PC-9 (cell line): ENCODE measurements around the gene AKAP6. TPM values are rescaled to one million over a fixed set of nuclear protein-coding genes. Genes with fewer than 3 reads are reported as not detected.

Experiments
- BruUV-seq: library from RNA; stranded (reverse); fragments of 400-500 nt; replicated peaks from 2 replicates; lab custom pipeline; 2021; lab: Mats Ljungman, UMichigan
- CTCF ChIA-PET: fragments of 300-600 bp; sonication (Branson Sonifier 250); formaldehyde crosslinking; loops from one replicate; lab custom pipeline; 2022; ENCODE audit warnings: antibody characterized with exemption; lab: Charles Lee
- POLR2A ChIA-PET: fragments of 300-600 bp; sonication (Branson Sonifier 250); formaldehyde crosslinking; loops from one replicate; lab custom pipeline; 2022; ENCODE audit warnings: antibody characterized with exemption; ENCODE audit not compliant: unreplicated experiment; lab: Charles Lee
- DNase-seq, 2 experiments: peaks; one replicate each; pipeline versions ENCODE4 v3.0.0 to v3.0.0-alpha.2; 2015 to 2022; ENCODE audit warnings: mixed read lengths in 1 of 2
- H2AFZ ChIP-seq: fragments of 200-600 bp; sonication (generic); 2 replicates; pipeline ENCODE4 v1.8.1; 2017; ENCODE audit warnings: antibody characterized with exemption
- H3F3A ChIP-seq: fragments of 200-600 bp; sonication (generic); 2 replicates; pipeline ENCODE4 v1.8.1; 2017; ENCODE audit warnings: antibody characterized with exemption, mild to moderate bottlenecking, low read depth; ENCODE audit not compliant: insufficient read depth
- H3K27ac ChIP-seq: fragments of 200-600 bp; sonication (generic); 2 replicates; pipeline ENCODE4 v1.6.1; 2016; ENCODE audit warnings: mixed run types
- H3K27me3 ChIP-seq: fragments of 200-600 bp; sonication (generic); 2 replicates; pipeline ENCODE4 v1.6.1; 2016; ENCODE audit warnings: low read depth, mixed run types; ENCODE audit not compliant: insufficient read depth
- H3K36me3 ChIP-seq: fragments of 200-600 bp; sonication (generic); 2 replicates; pipeline ENCODE4 v1.6.1; 2016; ENCODE audit warnings: low read depth, mixed run types
- H3K4me1 ChIP-seq: fragments of 200-600 bp; sonication (generic); replicated peaks from 2 replicates; pipeline ENCODE4 v1.6.1; 2016; ENCODE audit warnings: mixed run types; ENCODE audit not compliant: insufficient read depth
- H3K4me2 ChIP-seq: fragments of 200-600 bp; sonication (generic); 2 replicates; pipeline ENCODE4 v1.6.1; 2017; ENCODE audit warnings: mixed run types
- H3K4me3 ChIP-seq: fragments of 200-600 bp; sonication (generic); 2 replicates; pipeline ENCODE4 v1.6.1; 2016; ENCODE audit warnings: mixed run types
- H3K79me2 ChIP-seq: fragments of 200-600 bp; sonication (generic); 2 replicates; pipeline ENCODE4 v1.6.1; 2017; ENCODE audit warnings: low read depth, mixed run types
- H3K9me2 ChIP-seq: fragments of 200-600 bp; sonication (generic); 2 replicates; pipeline ENCODE4 v1.8.1; 2017; ENCODE audit warnings: mild to moderate bottlenecking; ENCODE audit not compliant: insufficient read depth
- H3K9me3 ChIP-seq: fragments of 200-600 bp; sonication (generic); 2 replicates; pipeline ENCODE4 v1.8.1; 2016; ENCODE audit warnings: low read depth; ENCODE audit not compliant: insufficient read depth
- H4K20me1 ChIP-seq: fragments of 200-600 bp; sonication (generic); 2 replicates; pipeline ENCODE4 v1.8.1; 2017; ENCODE audit not compliant: insufficient read depth
- CTCF ChIP-seq: fragments of 200-600 bp; sonication (generic); conservative IDR thresholded peaks from 2 replicates; pipeline ENCODE4 v1.6.1; 2017; ENCODE audit warnings: mixed run types, antibody characterized with exemption, mild to moderate bottlenecking, moderate library complexity
- EZH2 ChIP-seq: fragments of 200-600 bp; sonication (generic); IDR thresholded peaks from 2 replicates; pipeline ENCODE4 v1.8.0; 2017; ENCODE audit warnings: antibody characterized with exemption, low read depth
- intact Hi-C: fragments of 100-400 bp; cut with micrococcal nuclease; formaldehyde crosslinking; loops from one replicate; pipeline ENCODE4 v1.10.0; 2022; ENCODE audit not compliant: unreplicated experiment
- total RNA-seq: library from RNA; stranded (reverse); gene quantifications from 2 replicates; pipeline ENCODE4 v1.2.3, GENCODE V29; 2021

Gene AKAP6
- total RNA-seq, 1 experiment from 2014 or later, result 2.8 TPM

- no peak overlapping the region for H3K27ac ChIP-seq
- no peaks in the 10 kb centered on the region for H3K36me3 ChIP-seq
- H4K20me1 ChIP-seq, result no peaks in the 10 kb centered on the region
- no peaks in the 10 kb centered on the region for H3K79me2 ChIP-seq
- ChIA-PET POLR2A (no interaction called here), CTCF (no interaction called here)
- TF ChIP-seq CTCF (no peak), EZH2 (no peak)
- no peaks in the 10 kb centered on the region for H3K9me3 ChIP-seq
- no peaks in the 10 kb centered on the region for H3F3A ChIP-seq
- no peaks in the 10 kb centered on the region for H3K9me2 ChIP-seq
- no peak overlapping the region for H3K4me3 ChIP-seq
- no peaks in the 10 kb centered on the region for H3K4me1 ChIP-seq
- intact Hi-C loops, result no loop called here
- no peaks in the 10 kb centered on the region for H3K27me3 ChIP-seq
- no peak overlapping the region for H2AFZ ChIP-seq
- H3K4me2 ChIP-seq, result no peak overlapping the region
- no peak for DNase-seq
- no TSS peak for BruUV-seq
Measured at GRCh38 chr14:32629236-32629635, 300.1 kb downstream of the AKAP6 start.

- Histone ChIP-seq H3K9me2 (no peaks in the 10 kb centered on the region), H3K27me3 (no peaks in the 10 kb centered on the region), H3K4me1 (no peaks in the 10 kb centered on the region), H3K9me3 (no peaks in the 10 kb centered on the region), H4K20me1 (no peaks in the 10 kb centered on the region), H2AFZ (no peak overlapping the region), H3K4me2 (no peak overlapping the region), H3K79me2 (no peaks in the 10 kb centered on the region), H3F3A (no peaks in the 10 kb centered on the region), H3K27ac (no peak overlapping the region), H3K36me3 (no peaks in the 10 kb centered on the region), H3K4me3 (no peak overlapping the region)
- intact Hi-C loops, result no loop called here
- no peak for TF ChIP-seq CTCF
- TF ChIP-seq EZH2, result no peak
- BruUV-seq, result no TSS peak
- no peak for DNase-seq
- POLR2A ChIA-PET, result no interaction called here
- CTCF ChIA-PET, result no interaction called here
Measured at GRCh38 chr14:32630701-32631100, 301.6 kb downstream of the AKAP6 start.

- H4K20me1 ChIP-seq, result no peaks in the 10 kb centered on the region
- no peaks in the 10 kb centered on the region for H3K79me2 ChIP-seq
- H3K9me3 ChIP-seq, result no peaks in the 10 kb centered on the region
- H2AFZ ChIP-seq, result no peak overlapping the region
- POLR2A ChIA-PET, result no interaction called here
- intact Hi-C loops, result no loop called here
- H3K27ac ChIP-seq, result no peak overlapping the region
- no peaks in the 10 kb centered on the region for H3K36me3 ChIP-seq
- TF ChIP-seq EZH2 (no peak), CTCF (no peak)
- H3F3A ChIP-seq, result no peaks in the 10 kb centered on the region
- BruUV-seq, result no TSS peak
- no peak overlapping the region for H3K4me2 ChIP-seq
- no peak for DNase-seq
- CTCF ChIA-PET, result no interaction called here
- H3K27me3 ChIP-seq, result no peaks in the 10 kb centered on the region
- H3K4me3 ChIP-seq, result no peak overlapping the region
- no peaks in the 10 kb centered on the region for H3K9me2 ChIP-seq
- H3K4me1 ChIP-seq, result no peaks in the 10 kb centered on the region
Measured at GRCh38 chr14:32633224-32633859, 304.2 kb downstream of the AKAP6 start.
